T-helper 17 cell (primary cell): ENCODE measurements around the gene OPRD1. TPM values are rescaled to one million over a fixed set of nuclear protein-coding genes. Genes with fewer than 3 reads are reported as not detected.
"Not testable (repeated sequence)": the region's sequence is repeated elsewhere in the genome, so short reads cannot be mapped to it uniquely, and the experiment has no call there.

Experiments
- ATAC-seq: fragments of 150-1000 bp; cut with Tn5 transposase; 2 replicates; pipeline ENCODE4 v1.10.0; 2021; ENCODE audit warnings: mild to moderate bottlenecking, moderate library complexity
- DNase-seq, 3 donors: peaks; one replicate each; pipeline versions ENCODE4 v3.0.0 to v3.0.0-alpha.2; 2020 to 2021
- H3K9me3 ChIP-seq: one replicate; pipeline ENCODE4 v1.7.0; 2013; ENCODE audit warnings: low read length, mild to moderate bottlenecking; ENCODE audit not compliant: control insufficient read depth, poor library complexity, severe bottlenecking
- H3K27ac Mint-ChIP-seq: one replicate; pipeline ENCODE4 v1.8.0; 2022; ENCODE audit warnings: mild to moderate bottlenecking, moderate library complexity, mixed read lengths
- H3K27me3 Mint-ChIP-seq: one replicate; pipeline ENCODE4 v1.8.0; 2022; ENCODE audit warnings: mixed read lengths
- H3K36me3 Mint-ChIP-seq: one replicate; pipeline ENCODE4 v1.8.0; 2022; ENCODE audit warnings: low read depth, mixed read lengths
- H3K4me1 Mint-ChIP-seq: one replicate; pipeline ENCODE4 v1.8.0; 2022; ENCODE audit warnings: mild to moderate bottlenecking, mixed read lengths
- H3K4me3 Mint-ChIP-seq: one replicate; pipeline ENCODE4 v1.8.0; 2022; ENCODE audit warnings: mild to moderate bottlenecking, moderate library complexity, mixed read lengths
- total RNA-seq, 4 donors: library from RNA in 2 of 4; stranded (reverse) in 2 of 4; gene quantifications; one replicate each; pipeline ENCODE4 v1.2.3 and lab custom pipeline; 2022 to 2026

The OPRD1 gene
- total RNA-seq, 2 donors from 2014 or later: not detected

DNA sequence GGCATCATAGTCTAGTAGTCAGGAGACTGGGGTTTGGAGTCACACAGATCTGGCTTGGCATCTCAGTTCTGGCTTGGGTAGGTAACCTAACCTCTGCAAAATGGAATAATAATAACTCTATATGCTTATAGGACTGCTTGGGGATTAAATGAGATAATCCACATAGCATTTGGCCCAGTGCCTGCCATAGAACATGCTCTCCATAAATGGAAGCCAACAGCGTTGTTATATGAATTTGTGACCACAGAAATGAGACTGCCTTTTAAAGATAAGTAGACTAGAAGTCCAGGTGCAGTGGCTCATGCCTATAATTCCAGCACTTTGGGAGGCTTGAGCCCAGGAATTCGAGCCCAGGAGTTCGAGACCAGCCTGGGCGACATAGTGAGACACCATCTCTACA is 4.0 kb upstream of the OPRD1 start:
- Mint-ChIP-seq H3K27me3 (peaks cover 30% of the 10 kb centered on the region), H3K4me3 (no peak overlapping the region), H3K36me3 (no peaks in the 10 kb centered on the region), H3K27ac (no peak overlapping the region), H3K4me1 (no peaks in the 10 kb centered on the region)
- DNase-seq (no peak), ATAC-seq (no peak)
- H3K9me3 ChIP-seq: no peaks in the 10 kb centered on the region

DNA sequence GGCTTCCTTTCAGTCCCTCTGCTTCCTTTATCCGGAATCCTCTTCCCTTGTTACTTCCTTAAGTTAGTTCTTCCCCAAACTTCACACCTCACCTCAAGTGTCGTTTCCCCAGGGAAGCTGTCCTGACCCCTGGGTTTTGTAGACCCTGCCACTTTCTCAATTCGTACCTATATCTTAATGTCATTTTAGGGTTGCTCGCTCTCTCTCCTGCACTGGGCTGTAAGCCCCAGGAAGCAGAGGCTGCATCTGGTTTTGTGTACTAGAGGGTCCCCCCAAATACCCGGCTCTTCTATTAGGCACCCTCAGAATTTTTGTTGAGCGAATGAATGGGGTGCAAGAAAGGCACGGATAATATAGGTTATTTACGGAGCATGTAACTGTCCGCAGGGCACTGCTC is 603 bp upstream of the OPRD1 start:
- Mint-ChIP-seq H3K4me3 (peak overlapping the region; percentile 19), H3K27ac (no peak overlapping the region), H3K27me3 (peaks cover 51% of the 10 kb centered on the region), H3K4me1 (no peaks in the 10 kb centered on the region), H3K36me3 (no peaks in the 10 kb centered on the region)
- H3K9me3 ChIP-seq: no peaks in the 10 kb centered on the region
- ATAC-seq (no peak), DNase-seq (no peak)

DNA sequence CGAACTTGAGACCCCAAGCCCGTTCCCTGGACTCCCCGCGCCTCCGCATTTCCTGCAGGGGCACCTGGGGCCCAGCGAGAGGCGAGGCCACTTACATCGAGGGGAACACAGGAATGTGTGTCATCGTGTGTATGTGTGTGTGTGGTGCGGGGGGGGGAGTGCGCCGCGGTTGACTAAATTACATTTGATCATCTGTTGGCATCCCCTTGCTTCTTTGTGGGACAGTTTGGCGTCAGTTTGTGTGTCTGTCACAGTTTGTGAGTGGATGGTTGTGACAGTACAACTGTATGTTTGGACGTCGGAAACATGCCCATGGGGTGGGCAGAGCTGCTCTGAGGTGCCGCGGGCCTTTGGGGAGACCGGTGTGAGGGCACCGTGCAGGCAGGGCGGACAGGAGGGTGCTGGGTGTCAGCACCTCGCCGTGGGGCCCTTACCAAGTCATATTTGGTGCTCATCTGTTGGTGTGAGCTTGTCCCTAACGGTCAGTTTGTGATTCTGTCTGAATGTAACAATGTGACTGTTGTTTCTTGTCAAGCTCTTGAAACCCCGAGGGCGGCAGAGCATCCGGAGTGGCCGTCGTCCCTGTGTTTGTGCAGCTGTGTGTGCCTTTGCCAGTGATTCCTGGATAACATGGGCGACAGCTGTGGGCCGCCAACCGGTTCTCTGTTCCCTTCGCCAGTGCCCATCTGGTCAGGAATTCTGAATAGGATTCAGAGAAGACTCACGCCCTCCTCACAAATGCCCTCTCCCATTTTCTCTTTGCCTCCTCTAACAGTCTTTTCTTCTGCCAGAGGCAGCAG is 899 bp downstream of the OPRD1 start:
- Mint-ChIP-seq H3K36me3 (no peaks in the 10 kb centered on the region), H3K4me1 (no peaks in the 10 kb centered on the region), H3K27ac (no peak overlapping the region), H3K4me3 (no peak overlapping the region), H3K27me3 (peaks cover 60% of the 10 kb centered on the region)
- H3K9me3 ChIP-seq: no peaks in the 10 kb centered on the region
- no peak for DNase-seq
- no peak for ATAC-seq

DNA sequence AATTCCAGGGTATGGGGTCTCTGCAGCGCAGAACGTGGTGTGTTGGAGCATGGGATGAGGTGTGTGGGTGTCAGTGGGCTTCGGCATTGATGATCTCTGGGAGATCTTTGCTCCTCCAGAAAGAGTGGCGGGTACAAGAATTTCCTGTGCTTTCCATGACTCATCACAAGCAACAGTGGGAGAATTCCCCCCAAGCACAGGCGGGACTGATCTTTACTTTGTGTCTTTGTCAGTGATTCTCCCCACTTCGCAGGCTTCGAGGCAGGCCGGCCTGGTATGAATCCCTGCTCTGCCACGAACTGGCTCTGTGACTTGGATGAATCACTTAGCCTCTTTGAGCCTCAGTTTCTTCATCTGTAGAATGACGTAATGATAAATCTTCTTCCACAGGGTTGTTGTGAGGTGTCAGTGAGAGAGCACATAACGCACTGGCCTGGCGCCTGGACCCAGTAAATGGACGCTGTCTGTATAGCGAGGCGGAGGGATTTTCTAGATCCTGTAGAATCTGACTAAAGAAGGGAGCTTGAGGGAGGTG is 2.0 kb downstream of the OPRD1 start:
- no peak for ATAC-seq
- no peak overlapping the region for H3K4me3 Mint-ChIP-seq
- no peaks in the 10 kb centered on the region for H3K36me3 Mint-ChIP-seq
- peaks cover 61% of the 10 kb centered on the region for H3K27me3 Mint-ChIP-seq
- H3K9me3 ChIP-seq: no peaks in the 10 kb centered on the region
- H3K4me1 Mint-ChIP-seq: no peaks in the 10 kb centered on the region
- H3K27ac Mint-ChIP-seq: no peak overlapping the region
- DNase-seq: no peak

DNA sequence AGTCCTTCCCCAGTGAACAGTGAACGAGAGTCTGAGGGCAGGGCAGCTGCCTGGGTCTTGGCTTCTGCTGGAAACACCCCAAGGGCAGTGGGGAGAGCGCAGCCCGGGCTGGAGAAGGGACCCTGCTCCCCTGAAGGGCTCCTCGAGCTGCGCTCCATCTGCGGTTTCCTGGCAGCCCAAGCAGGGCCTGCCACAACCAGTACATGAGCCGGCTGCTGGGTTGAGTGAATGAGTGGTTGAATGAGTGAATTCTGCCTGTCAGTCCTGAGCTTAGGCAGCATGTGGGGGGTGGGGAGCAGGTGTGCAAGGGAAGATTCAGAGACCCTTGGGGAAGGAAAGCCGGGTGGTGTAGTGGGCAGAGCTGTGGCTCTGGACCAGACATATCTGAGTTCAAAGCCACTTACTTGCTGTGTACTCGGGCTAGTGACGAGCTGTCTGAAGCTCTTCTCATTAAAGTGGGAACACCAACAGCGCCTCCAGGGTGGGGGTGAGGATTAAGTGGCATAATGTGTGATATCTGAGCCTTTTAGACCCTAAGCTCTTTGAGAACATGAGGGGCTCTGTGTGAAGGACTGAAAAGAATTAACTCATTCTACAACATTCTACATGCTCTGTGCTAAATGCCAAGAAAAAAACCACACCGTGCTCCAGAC is 3.7 kb downstream of the OPRD1 start:
- Mint-ChIP-seq H3K27ac (no peak overlapping the region), H3K4me3 (no peak overlapping the region), H3K27me3 (peaks cover 62% of the 10 kb centered on the region), H3K36me3 (no peaks in the 10 kb centered on the region), H3K4me1 (no peaks in the 10 kb centered on the region)
- no peaks in the 10 kb centered on the region for H3K9me3 ChIP-seq
- ATAC-seq (no peak), DNase-seq (no peak)

DNA sequence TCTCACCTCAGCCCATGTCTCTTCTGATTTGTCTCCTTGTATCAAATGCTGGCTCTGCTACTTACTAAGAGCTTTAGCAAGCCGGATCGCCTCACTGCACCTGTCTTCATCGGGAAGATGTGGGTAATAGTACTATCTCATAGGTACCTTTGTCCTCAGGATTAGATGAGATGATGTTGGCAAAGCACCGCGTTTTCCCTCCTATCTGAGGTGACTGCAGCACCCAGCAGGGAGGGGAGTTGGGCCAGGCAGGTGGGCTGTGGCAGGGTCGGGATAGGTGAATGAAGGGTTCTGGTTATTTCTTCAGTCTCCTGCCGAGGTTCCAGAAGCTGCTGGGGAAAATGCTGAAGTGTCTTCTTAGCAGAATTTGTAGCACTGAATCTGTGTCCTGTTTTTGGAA is 5.2 kb downstream of the OPRD1 start:
- ATAC-seq (no peak), DNase-seq (no peak)
- Mint-ChIP-seq H3K4me3 (peak overlapping the region; percentile 15), H3K27ac (no peak overlapping the region), H3K36me3 (no peaks in the 10 kb centered on the region), H3K4me1 (no peaks in the 10 kb centered on the region), H3K27me3 (peaks cover 50% of the 10 kb centered on the region)
- no peaks in the 10 kb centered on the region for H3K9me3 ChIP-seq

DNA sequence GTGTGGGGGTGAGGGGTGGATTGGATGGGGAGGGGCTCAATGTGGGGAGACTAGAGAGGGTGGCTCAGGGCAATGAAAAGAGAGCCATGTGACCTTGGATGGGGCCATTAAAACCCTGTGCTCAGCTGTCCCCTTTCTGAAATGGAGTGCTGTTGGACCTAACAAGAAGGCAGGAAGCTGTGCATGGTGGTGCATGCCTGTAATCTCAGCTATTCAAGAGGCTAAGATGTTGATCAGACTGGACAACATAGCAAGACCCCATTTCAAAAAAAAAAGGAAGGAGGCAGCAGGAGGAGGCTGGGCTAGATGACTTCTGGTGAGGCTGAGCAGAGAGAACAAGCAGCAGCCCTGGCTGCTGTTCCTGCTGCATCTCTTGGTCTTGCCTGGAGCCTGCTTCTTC is 7.0 kb downstream of the OPRD1 start:
- H3K27ac Mint-ChIP-seq: no peak overlapping the region
- peaks cover 35% of the 10 kb centered on the region for H3K27me3 Mint-ChIP-seq
- H3K36me3 Mint-ChIP-seq: no peaks in the 10 kb centered on the region
- H3K4me1 Mint-ChIP-seq: no peaks in the 10 kb centered on the region
- ATAC-seq (no peak), DNase-seq (no peak)
- H3K9me3 ChIP-seq: no peaks in the 10 kb centered on the region
- H3K4me3 Mint-ChIP-seq: no peak overlapping the region

DNA sequence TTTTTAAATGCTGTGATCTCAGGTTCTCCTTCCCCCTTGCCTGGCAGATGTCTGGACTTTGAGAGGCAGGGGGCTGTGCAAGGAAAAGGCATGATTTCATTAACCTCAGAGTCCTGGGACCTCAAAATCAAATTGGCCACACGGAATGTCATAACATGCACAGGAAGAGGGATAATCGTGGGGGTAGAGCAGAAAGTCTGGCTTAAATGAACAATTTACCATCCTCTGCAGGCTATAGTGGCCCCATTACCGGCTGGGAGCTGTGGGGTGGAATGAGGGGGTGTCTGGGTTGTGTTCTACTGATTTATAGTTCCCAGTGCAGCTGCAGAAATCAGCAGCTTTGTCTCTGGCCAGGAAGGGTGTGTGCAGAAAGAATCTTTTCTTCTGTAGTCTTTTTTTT is 10.8 kb downstream of the OPRD1 start:
- Mint-ChIP-seq H3K4me1 (no peaks in the 10 kb centered on the region), H3K27me3 (peaks cover 30% of the 10 kb centered on the region), H3K36me3 (no peaks in the 10 kb centered on the region), H3K27ac (no peak overlapping the region), H3K4me3 (no peak overlapping the region)
- H3K9me3 ChIP-seq: no peaks in the 10 kb centered on the region
- DNase-seq: no peak
- ATAC-seq: no peak

DNA sequence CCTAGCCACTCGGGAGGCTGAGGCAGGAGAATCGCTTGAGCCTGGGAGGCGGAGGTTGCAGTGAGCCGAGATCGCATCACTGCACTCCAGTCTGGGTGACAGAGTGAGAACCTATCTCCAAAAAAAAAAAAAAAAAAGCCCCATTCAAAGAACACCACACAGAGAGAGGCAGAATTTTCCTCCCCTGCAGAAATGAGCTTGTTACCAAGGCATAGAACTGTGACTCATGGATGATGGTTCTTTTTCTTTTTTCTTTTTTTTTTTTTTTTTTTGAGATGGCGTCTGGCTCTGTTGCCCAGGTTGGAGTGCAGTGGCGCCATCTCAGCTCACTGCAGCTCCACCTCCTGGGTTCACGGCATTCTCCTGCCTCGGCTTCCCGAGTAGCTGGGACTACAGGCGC is 12.1 kb downstream of the OPRD1 start:
- peaks cover 29% of the 10 kb centered on the region for H3K27me3 Mint-ChIP-seq
- not testable (repeated sequence) for DNase-seq, H3K9me3 ChIP-seq, H3K36me3 Mint-ChIP-seq, H3K4me3 Mint-ChIP-seq, H3K27ac Mint-ChIP-seq, H3K4me1 Mint-ChIP-seq, ATAC-seq

DNA sequence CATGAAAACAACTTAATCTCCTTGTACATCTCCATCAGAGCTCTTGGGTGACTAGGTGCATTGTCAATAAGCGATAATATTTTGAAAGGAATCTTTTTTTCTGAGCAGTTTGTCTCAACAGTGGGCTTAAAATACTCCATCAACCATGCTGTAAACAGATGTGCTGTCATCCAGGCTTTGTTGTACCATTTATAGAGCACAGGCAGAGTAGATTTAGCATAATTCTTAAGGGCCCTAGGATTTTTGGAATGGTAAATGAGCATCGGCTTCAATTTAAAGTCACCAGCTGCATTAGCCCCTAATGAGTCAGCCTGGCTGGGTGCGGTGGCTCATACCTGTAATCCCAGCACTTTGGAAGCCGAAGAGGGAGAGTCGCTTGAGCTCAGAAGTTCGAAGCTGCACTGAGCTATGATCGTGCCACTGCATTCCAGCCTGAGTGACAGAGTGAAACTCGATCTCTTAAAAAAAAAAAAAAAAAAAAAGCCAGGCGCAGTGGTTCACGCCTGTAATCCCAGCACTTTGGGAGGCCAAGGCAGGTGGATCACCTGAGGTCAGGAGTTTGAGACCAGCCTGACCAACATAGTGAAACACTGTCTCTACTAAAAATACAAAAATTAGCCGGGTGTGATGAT is 16.4 kb downstream of the OPRD1 start:
- H3K9me3 ChIP-seq, H3K4me3 Mint-ChIP-seq, H3K27ac Mint-ChIP-seq, H3K4me1 Mint-ChIP-seq, H3K36me3 Mint-ChIP-seq, ATAC-seq, DNase-seq: not testable (repeated sequence)
- H3K27me3 Mint-ChIP-seq: peaks cover 35% of the 10 kb centered on the region

DNA sequence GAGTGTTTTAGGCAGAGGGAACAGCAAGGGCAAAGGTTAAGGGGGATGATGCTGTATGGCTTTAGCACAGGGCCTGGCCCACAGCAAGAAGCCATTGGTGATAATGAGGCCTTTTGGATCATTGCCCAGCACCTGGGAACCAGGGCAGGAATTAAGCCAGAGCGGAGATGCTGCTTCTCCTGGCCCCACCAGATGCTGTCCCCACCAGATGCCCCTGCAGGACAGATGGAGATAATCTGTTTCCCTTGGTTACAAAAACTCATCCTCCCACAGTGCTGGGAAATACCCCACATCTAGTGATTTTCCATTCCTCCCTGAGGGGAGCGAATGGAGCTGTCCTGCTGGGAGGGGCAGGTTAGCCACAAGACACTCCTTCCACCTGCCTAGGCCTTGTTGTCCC is 18.8 kb downstream of the OPRD1 start:
- DNase-seq (no peak), ATAC-seq (no peak)
- H3K36me3 Mint-ChIP-seq: peaks cover 3% of the 10 kb centered on the region
- no peak overlapping the region for H3K4me3 Mint-ChIP-seq
- H3K27me3 Mint-ChIP-seq: peaks cover 36% of the 10 kb centered on the region
- H3K4me1 Mint-ChIP-seq: peaks cover 2% of the 10 kb centered on the region
- no peak overlapping the region for H3K27ac Mint-ChIP-seq
- no peaks in the 10 kb centered on the region for H3K9me3 ChIP-seq

DNA sequence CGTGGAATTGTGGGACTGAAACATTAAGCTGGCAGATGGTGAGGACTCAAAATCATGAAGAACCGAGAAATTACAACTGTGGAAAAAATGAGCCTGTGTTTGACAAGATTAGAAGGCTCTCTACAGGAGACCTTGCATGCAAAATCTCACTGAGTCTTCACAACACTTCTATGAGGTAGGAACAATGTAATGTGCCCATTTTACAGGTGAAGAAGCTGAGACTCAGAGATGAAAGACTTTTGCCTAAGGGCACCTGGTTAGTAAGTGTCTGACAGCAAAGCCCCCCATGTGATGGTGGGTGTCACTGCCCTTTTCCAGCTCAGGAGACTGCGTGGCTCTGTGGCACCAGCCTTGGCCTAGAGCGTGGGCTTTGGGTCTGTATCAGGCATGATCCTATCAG is 21.0 kb downstream of the OPRD1 start:
- no peaks in the 10 kb centered on the region for H3K9me3 ChIP-seq
- peaks cover 2% of the 10 kb centered on the region for H3K4me1 Mint-ChIP-seq
- H3K36me3 Mint-ChIP-seq: peaks cover 6% of the 10 kb centered on the region
- no peak overlapping the region for H3K27ac Mint-ChIP-seq
- no peak for DNase-seq
- H3K27me3 Mint-ChIP-seq: peaks cover 33% of the 10 kb centered on the region
- no peak for ATAC-seq
- H3K4me3 Mint-ChIP-seq: no peak overlapping the region

DNA sequence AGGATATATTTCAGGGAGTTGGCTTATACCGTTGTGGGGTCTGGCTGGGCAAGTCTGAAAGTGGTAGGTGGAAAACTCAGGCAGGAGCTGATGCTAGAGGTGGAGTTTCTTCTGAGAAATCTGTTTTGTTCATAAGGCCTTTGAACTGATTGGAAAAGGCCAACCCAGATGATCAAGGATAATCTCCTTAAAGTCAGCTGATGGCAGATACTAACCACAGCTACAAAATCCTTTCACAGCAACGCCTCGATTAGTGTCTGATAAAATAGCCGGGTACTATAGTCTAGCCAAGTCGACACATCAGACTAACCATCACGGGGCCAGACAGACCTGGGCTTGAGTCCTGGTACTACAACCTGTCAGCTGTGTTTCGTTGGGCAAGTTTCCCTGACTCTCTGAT is 21.4 kb downstream of the OPRD1 start:
- Mint-ChIP-seq H3K4me1 (peaks cover 2% of the 10 kb centered on the region), H3K36me3 (peaks cover 6% of the 10 kb centered on the region), H3K4me3 (no peak overlapping the region), H3K27ac (no peak overlapping the region), H3K27me3 (peaks cover 35% of the 10 kb centered on the region)
- H3K9me3 ChIP-seq: no peaks in the 10 kb centered on the region
- ATAC-seq: no peak
- no peak for DNase-seq
